ENCODE results near the gene SCUBE1. TPM values are rescaled to one million over a fixed set of nuclear protein-coding genes. Genes with fewer than 3 reads are reported as not detected.

The SCUBE1 gene
- total RNA-seq, 1 donor from 2014 or later, result 54.7 TPM

- no peak overlapping the region for H3K27ac Mint-ChIP-seq (ENCODE audit: unreplicated experiment)
- peaks cover 3% of the 10 kb centered on the region for H3K4me1 Mint-ChIP-seq (ENCODE audit: unreplicated experiment)
- no peaks in the 10 kb centered on the region for H3K36me3 Mint-ChIP-seq (ENCODE audit: low read depth, unreplicated experiment)
- H3K9me3 Mint-ChIP-seq (ENCODE audit: unreplicated experiment), result no peaks in the 10 kb centered on the region
- H3K4me3 Mint-ChIP-seq (ENCODE audit: unreplicated experiment), result no peak overlapping the region
- H3K27me3 Mint-ChIP-seq (ENCODE audit: unreplicated experiment), result peaks cover 5% of the 10 kb centered on the region
- TF ChIP-seq, protein P1, sequence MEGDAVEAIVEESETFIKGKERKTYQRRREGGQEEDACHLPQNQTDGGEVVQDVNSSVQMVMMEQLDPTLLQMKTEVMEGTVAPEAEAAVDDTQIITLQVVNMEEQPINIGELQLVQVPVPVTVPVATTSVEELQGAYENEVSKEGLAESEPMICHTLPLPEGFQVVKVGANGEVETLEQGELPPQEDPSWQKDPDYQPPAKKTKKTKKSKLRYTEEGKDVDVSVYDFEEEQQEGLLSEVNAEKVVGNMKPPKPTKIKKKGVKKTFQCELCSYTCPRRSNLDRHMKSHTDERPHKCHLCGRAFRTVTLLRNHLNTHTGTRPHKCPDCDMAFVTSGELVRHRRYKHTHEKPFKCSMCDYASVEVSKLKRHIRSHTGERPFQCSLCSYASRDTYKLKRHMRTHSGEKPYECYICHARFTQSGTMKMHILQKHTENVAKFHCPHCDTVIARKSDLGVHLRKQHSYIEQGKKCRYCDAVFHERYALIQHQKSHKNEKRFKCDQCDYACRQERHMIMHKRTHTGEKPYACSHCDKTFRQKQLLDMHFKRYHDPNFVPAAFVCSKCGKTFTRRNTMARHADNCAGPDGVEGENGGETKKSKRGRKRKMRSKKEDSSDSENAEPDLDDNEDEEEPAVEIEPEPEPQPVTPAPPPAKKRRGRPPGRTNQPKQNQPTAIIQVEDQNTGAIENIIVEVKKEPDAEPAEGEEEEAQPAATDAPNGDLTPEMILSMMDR (IDR thresholded peaks at IDR 0.05; ENCODE audit: unreplicated experiment), result no peak
- DNase-seq (ENCODE audit: low spot score), result no peak
Measured at GRCh38 chr22:43245717-43246116, 97.5 kb downstream of the SCUBE1 start.

GRCh38 chr22:43244803-43245527 lies 98.2 kb downstream of the SCUBE1 start:
- Mint-ChIP-seq H3K9me3 (ENCODE audit: unreplicated experiment) (no peaks in the 10 kb centered on the region), H3K27ac (ENCODE audit: unreplicated experiment) (no peak overlapping the region), H3K4me3 (ENCODE audit: unreplicated experiment) (no peak overlapping the region), H3K36me3 (ENCODE audit: low read depth, unreplicated experiment) (peaks cover 2% of the 10 kb centered on the region), H3K4me1 (ENCODE audit: unreplicated experiment) (peaks cover 3% of the 10 kb centered on the region), H3K27me3 (ENCODE audit: unreplicated experiment) (peaks cover 6% of the 10 kb centered on the region)
- TF ChIP-seq, protein P1 (IDR thresholded peaks at IDR 0.05; ENCODE audit: unreplicated experiment), result no peak
- DNase-seq (ENCODE audit: low spot score), result no peak

DNA sequence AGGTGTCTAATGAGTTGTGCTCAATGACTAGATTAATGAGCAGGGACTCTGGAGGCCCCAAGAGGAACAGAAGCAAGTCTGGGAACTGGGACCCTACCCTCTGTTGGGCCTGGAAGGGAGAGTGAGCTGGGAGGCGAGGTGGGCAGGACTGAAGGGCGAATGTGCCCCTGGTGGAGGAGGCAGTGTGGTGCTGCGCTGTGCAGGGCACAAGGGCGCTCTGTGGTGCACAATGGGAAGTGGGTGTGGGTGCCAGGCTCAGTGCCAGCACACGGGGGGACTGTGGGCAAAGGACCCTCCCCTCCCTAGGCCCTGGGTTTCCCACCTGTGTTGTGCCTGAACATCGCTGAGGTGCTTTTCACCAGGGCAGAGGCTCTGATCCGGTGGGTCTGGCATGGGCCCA lies 98.8 kb downstream of the SCUBE1 start:
- no peaks in the 10 kb centered on the region for H3K9me3 Mint-ChIP-seq (ENCODE audit: unreplicated experiment)
- H3K27me3 Mint-ChIP-seq (ENCODE audit: unreplicated experiment), result peaks cover 9% of the 10 kb centered on the region

DNA sequence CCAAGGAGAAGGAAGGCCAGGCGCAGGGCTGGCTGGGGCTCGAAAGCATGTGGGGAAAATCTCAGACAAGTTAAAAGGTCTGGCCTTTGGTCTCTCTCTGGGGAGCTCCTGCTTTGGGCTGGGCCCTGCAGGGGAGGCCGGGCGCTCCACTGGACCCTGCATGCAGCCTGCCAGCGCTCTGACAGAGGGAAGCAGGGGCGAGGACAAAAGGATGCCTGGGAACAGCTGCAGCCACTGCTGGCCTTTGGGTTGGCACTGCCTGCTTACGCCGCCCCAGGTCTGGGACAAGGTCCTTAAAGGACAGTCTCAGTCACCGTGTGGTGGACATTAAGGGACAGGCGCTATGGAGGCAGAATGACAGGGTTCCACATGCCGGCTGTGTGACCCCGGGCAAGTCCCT lies 99.8 kb downstream of the SCUBE1 start:
- no peak for DNase-seq (ENCODE audit: low spot score)
- H3K27me3 Mint-ChIP-seq (ENCODE audit: unreplicated experiment), result peaks cover 9% of the 10 kb centered on the region
- peaks cover 4% of the 10 kb centered on the region for H3K36me3 Mint-ChIP-seq (ENCODE audit: low read depth, unreplicated experiment)
- H3K4me3 Mint-ChIP-seq (ENCODE audit: unreplicated experiment), result no peak overlapping the region
- H3K27ac Mint-ChIP-seq (ENCODE audit: unreplicated experiment), result no peak overlapping the region
- H3K4me1 Mint-ChIP-seq (ENCODE audit: unreplicated experiment), result peaks cover 3% of the 10 kb centered on the region
- TF ChIP-seq, protein P1 (IDR thresholded peaks at IDR 0.05; ENCODE audit: unreplicated experiment), result no peak
- no peaks in the 10 kb centered on the region for H3K9me3 Mint-ChIP-seq (ENCODE audit: unreplicated experiment)

More for the DNA sequence above, 98.8 kb downstream of the SCUBE1 start:
- TF ChIP-seq, protein P1 (IDR thresholded peaks at IDR 0.05; ENCODE audit: unreplicated experiment), result no peak
- Mint-ChIP-seq H3K27ac (ENCODE audit: unreplicated experiment) (no peak overlapping the region), H3K4me1 (ENCODE audit: unreplicated experiment) (peaks cover 3% of the 10 kb centered on the region), H3K36me3 (ENCODE audit: low read depth, unreplicated experiment) (peaks cover 4% of the 10 kb centered on the region), H3K4me3 (ENCODE audit: unreplicated experiment) (no peak overlapping the region)
- DNase-seq (ENCODE audit: low spot score), result no peak

- Mint-ChIP-seq H3K27ac (ENCODE audit: unreplicated experiment) (no peak overlapping the region), H3K36me3 (ENCODE audit: low read depth, unreplicated experiment) (peaks cover 4% of the 10 kb centered on the region), H3K4me1 (ENCODE audit: unreplicated experiment) (no peaks in the 10 kb centered on the region), H3K9me3 (ENCODE audit: unreplicated experiment) (no peaks in the 10 kb centered on the region), H3K27me3 (ENCODE audit: unreplicated experiment) (peaks cover 5% of the 10 kb centered on the region), H3K4me3 (ENCODE audit: unreplicated experiment) (no peak overlapping the region)
- TF ChIP-seq, protein P1 (IDR thresholded peaks at IDR 0.05; ENCODE audit: unreplicated experiment), result no peak
- DNase-seq (ENCODE audit: low spot score), result no peak
Measured at GRCh38 chr22:43242627-43243026, 100.5 kb downstream of the SCUBE1 start.

Measured in endothelial cell (in vitro differentiated cells).